GM11168 (cell line): ENCODE data around the gene FAM50A.

Source experiments
- in situ Hi-C: fragments of 300-500 bp; cut with MboI; formaldehyde crosslinking; loops from one replicate; pipeline ENCODE4 v1.12.0; 2022; ENCODE audit warnings: low sequenced_read_pairs; ENCODE audit not compliant: unreplicated experiment

FAM50A gene

DNA sequence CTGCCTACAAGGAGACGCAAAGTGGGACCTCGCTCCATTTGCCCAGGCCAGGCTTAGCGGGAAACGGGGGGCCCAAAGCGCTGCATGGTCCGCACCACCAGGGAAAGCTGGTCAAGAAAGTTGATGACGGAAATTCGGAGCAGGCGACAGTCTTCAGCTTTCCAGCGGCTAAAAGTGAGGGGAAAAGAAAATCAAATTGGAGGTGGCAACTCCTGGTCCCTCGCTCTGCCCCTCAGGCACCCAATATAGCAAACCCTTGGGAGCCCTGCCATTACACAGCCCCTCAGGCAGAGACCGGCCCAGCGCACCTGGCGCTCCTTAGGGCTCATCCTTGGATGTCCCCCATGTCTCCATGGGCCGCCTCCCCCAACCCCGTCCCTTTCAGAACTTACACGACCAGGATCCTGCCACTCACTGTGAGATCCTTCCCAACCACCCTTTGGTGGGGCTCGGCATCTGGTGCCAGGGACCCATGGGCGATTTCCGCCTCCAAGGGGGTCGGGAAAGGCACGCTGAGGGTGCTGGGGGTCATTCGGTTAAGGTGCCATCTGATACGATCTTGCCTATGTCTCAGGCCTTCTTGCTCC, 34.0 kb downstream of the FAM50A start:
- in situ Hi-C loops, result no loop called here

DNA sequence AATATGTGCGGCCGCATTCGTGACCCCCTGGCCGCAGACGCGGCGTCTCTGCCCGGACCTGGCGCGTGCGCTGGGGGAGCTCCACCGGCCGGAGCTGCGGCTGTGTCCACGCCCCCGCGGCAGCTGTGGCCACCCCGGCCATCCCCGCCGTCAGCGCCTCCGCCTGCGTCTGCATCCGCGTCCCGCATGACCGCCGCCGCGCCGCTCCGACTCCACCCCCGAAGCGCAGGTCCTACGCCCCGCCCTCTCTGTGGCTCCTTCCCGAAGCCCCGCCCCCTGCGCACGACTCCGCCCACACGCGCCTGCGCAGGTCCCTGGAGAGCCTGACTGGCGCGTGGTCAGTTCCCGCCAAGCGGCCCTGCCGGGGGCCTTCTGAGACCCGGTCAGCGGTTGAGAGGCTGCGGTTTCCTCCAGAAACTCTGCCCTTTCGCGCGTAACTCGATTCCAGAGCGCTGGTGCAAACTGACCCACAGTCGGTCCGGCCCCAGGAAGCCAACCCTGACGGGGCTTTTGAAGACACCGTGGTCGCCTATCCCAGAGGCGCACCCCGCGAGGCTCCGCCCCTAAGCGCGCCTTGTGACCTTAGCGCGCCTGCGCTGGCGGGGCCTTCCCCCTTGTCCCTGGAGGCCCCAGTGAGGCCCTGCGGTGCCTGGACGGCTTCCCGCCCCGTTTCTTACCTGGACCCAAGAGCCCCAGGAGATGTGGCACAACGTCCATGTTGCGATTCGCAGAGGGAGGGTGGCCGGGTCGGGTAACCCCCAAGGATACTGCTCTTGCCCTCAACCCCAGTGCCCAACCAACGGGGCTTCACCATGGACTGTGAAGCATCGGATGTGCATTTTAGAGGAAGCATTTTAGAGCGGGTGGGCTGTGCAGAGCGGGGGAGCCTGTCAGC, 35.0 kb downstream of the FAM50A start, which contains the start of gene LAGE3:
Gene LAGE3, minus strand, starts transcription at position 554 of the 895 bp plus-strand sequence. Its CDS starts 366 bp downstream, at position 188.
- in situ Hi-C loops, result no loop called here

DNA sequence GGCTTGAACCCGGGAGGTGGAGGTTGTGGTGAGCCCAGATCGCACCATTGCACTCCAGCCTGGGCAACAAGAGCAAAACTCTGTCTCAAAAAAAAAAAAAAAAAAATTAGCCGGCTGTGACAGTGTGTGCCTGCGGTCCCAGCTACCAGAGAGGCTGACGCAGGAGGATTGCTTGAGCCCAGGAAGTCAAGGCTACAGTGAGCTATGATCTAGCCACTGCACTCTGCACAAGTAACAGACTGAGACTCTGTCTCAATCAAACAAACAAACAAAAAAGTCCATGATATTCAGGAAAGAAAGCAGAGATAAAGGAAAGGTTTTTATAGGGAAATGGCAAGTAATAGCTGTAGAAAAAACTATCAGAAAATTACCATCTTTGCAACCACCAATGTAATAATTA, 37.3 kb downstream of the FAM50A start:
- in situ Hi-C loops, result no loop called here

DNA sequence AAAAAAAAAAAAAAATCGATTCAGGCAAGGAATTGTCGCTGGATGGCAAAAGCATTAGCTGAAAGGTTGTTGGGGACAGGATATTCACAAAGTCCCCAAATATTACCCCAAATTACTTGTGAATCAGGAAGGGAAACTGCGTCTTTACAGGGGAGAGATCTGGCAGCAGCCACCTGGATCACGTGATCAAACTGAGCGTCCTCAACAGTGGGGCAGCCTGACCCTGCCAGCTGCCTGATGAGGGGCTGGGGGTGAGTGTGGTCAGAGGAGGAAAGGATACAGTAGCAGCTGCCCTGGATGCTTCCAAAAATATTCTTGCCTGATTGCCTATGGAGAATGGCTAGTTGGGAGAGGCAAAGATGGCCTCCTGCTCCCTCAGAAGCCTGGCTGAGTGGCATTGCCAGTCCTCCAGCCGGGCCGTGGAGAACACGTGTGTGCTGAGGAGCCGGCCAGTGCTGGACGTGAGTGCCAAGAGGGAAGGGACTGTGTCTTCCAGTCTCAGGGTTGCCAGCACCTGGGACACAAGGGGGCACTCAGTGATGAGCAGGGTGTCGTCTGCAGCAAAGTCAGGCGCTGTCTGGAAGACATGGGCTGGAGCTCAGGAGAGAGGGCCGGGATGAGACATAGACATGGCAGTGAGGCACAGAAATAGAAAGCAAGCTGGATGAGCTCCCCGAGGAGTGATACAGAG, 38.1 kb downstream of the FAM50A start:
- in situ Hi-C loops, result no loop called here

DNA sequence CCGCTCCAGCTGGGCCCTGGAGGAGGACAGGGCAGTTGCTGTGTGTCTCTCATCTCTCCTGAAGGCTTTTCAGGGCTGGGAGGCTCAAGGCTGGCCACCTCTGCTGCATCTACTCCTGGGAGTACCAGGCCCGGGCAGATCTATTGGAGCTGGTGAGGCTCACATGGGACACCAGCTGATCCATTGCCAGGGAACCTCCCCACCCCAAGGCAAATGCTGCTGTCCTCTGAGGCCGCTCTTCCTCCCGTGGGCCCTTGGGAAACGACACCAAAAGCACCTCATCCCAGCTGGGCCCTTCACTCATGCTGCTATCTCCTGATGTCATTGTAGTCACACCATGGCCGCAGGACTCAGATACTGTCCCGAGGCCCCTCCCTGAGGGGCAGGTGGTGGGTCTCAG, 38.8 kb downstream of the FAM50A start:
- in situ Hi-C loops, result no loop called here

DNA sequence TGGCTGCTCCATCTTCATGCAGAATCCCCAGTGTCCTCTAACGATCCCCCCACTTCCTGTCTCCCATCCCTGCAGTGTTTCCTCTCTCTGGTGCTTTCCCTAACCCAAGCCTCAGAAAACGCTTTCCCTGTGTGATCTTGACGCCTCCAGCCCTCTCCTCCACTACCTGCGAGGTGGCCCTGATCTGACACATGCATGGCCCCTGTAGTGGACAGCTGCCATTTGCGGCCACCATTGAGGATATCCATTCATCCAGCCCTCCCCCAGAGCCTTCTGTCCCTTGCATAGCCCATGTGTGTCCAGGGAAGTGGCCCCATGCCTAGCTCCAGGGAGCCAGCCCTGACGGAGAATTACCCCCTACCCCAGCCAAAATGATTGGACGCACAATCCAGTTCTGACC, 39.4 kb downstream of the FAM50A start:
- in situ Hi-C loops, result no loop called here

DNA sequence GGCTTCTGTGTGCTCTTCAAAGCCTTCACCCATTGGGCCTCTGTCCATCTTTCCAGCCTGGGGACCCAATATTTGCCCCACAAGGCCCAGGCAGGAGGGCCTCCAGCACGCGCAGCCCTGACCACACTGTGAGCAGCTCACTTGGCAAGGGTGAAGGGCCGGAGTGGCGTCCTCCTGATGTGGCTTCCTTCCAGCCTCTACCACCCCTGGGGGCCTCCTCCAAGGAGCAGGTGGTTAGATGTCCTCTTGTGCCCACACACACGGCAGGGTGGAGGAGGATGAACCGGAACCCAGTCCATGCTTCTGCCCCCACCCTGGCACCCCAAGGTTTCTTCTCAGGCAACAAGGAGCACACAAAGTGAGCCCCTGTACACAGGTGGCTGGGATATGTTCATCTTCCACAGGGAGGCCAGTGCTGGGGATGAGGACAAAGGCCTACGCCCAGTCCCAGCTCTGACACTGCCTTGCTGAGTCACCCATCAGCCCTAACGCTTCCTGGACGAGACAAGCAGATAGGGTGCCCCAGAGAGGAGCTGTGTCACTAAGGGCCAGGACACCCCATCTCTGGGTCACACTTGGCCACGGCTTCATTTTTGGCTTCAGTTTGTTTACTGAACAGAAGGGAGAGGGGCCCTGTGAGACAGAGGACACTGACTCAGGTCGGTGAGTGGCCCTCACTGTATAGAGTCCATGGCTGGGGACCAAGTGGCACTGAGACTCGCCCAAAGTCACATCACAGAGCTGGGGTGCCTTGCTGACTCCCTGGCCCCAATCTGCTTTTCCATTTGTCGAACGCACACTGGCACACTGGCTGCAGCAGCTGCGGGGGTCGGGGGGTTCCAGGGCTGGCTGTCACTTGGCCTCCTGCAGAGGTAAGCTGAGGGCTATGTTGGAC, 40.6 kb downstream of the FAM50A start:
- in situ Hi-C loops, result no loop called here

DNA sequence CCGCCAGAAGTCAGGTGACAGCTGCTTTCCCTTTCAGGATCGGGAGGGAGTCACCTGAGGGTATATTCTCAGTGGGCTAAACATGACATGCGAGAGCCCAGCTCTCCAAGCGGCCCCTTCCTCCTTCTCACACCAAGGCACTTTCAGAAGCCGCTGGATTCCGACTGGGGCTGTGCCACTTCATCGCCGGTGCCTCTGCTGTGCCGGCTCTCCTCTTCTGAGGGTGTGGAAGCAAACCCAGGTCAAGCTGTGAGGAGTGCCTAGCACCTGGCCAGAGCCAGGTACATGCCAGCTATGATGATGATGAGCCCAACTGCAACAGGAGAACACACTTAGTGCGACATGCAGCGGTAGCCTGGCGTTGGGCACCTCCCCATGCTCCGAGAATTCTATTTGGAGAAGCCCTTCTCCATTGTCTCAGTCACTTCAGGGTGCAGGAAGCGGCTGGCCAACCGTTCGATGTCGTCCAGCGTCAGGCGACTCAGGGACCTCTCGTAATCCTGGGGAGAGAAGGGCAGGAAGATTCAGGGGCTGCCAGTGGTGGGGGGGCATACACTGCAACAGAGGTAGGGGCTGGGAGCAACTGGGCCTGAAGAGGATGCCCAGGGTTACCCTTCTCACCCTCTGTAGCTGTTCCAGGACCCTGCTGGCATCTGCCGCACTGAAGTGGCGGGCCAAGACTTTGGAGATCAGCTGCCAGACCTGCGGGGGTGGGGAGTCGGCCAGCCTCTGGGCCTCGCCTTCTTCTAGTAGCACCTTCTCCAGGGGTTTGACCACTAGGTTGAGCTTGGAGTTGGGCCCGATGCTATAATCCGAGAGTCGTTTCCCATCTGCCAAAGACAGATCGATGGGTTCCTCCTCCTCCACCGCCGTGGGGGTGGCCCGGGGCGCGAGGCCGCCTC, 41.5 kb downstream of the FAM50A start:
- in situ Hi-C loops, result no loop called here

DNA sequence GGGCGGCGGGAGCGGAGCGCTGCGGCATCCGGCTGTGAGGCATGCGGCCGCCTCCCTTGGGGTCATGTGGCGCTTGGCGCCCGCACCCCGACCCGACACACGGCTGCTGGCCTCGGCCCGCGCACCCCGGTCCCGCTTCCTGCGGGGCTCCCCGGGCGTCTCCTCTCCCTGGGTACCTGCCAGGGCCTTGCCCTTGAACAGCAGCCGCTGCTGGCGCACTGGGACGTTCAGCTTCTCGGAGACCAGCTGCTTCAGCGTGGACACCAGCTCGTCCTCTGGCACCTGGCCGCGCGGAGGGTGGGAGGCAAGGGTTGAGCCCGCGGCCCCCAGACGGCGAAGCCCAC, 42.1 kb downstream of the FAM50A start:
- in situ Hi-C loops, result no loop called here

DNA sequence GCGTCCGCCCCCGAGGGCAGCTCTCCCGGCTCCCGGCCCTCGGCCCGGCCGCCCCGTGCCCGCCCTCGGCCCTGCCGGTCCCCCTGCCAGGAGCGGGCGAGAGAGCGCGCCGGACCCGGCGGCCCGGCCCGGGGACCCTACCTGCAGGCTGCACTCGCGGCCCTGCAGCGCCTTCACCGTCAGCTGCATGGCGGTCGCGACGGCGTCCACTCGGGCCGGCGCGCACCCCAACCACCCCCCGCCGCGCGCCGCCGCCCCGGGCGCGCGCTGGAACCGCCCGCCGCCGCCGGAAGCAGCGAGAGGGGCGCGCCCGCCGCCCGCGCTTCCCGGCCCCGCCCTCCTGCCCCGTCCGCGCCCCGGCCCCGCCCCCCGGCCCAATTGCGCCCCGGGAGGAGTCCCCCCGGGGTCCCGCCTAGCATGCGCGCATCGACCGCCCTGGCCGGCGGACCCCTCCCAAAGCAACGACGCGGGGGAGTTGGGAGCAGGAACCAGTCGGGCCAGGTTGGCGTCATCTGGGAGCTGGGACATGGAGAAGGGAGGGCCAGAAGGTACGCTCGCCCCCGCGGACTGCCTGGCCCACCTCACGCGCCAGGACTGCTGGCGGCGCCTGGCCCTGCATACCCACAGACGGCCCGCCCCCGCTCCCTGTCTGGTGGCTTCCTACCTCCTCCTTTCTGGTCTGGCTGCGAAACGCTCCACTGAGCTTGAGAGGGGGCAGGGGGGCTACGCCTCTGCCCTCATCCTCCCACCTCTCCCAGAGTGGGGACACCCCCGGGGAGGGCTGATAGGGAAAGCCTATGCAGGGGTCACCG, 42.7 kb downstream of the FAM50A start, which contains the start of gene UBL4A:
Gene UBL4A, minus strand, starts transcription at position 220 of the 812 bp plus-strand sequence. Its CDS starts 31 bp downstream, at position 189.
- in situ Hi-C loops, result no loop called here

DNA sequence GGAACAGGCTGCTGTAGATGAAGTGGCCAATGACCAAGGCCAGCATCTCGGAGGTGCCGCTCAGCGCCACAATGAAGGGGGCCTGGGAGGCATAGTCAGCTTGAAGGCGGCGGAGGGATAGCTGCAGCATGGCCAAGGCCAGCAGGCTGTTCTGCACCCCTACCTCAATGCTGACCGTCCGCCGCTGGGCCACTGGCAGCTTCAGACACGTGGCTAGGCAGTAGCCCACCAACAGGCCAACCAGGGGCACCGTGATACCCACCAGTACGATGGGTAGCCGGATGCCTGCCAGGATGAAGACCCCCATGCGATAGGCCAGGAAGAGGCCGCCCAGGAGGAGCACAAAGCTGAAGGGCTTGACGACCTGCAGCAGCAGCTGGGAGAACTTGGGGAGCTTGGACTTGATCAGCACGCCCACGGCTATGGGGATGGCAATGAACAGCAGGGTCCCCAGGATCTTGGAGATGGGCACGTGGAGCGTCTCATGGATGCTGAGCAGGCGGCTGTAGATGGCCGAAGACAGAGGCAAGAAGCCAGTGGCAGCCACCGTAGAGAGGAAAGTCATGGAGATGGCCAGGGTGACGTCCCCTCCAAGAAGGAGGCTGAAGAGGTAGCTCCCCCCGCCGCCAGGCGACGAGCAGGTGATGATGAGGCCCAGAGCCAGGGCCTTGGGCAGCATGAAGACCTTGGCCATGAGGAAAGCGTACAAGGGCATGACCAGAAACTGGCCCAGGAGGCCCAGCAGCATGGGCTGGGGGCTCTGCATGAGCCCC, 43.8 kb downstream of the FAM50A start:
- in situ Hi-C loops, result no loop called here

DNA sequence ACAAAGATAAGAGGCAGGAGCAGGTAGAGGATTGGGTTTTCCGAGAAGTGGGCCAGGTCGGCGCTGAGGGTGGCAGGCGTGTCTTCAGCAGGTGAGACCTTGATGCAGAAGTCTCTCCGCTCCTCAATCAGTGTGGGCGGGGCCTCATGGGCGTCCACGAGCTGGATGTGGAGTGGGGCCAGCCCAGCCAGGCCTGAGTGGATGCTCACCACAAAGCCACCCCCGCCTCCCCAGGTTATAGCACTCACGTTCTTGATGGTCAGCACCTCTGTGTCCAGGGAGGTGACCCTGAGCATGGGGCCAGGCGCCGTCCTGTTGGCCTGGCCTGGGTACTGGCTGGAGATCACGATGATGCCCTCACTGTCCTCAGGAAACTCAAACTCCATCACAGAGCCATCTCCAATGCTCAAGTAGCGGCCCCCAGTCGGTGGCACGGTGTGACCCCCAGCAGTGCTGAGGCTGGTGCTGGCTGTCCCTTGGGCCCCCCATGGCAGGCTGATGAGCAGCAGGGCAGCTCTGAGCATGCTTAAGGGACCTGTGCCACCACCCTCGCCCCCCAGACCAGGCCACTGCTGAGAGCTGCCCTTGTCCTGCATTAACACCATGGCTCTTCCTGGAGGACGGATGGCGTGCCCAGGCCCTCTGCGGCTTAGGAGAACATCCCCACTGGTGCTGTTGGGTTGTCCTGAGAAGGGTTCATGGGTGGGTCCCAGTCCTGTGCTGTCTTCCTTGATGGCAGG, 44.6 kb downstream of the FAM50A start:
- in situ Hi-C loops, result no loop called here

DNA sequence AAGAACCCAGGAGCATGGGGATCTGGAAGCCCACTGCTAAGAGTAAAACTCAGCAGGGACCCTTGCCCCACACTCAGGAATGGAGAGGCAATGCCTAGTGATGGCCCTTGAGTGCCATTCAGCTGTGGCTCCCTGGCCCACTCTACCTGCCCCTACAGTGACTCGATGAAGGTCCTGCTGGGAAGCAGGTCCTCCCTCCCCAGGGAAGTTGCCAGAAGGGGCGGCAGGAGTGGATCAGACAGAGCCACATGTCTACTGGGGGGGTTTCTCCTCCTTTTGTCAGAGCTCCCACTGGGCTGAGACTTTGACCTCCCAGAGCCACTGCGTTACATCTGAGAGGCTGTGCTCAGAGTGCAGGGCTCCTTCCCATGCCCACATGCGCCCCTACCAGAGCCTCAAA, 45.2 kb downstream of the FAM50A start:
- in situ Hi-C loops, result no loop called here

DNA sequence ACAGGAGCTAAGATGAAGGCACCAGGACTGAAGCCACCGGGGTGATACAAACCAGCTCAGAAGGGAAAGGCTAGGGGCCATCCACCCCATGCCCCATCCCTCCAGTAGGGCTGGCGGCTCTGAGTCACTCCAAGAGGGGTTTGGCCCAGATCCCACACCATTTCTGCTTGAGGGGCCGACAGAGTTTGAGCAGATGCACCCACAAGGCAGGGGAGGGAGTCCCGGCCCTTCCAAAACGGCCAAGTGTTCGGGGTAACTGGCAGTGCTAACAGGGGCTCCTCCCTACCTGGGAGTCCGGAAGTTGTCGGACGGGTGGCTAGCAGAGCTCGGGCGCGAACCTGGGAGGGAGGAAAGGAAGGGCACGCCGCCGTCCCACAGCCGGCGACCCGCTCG, 46.1 kb downstream of the FAM50A start:
- in situ Hi-C loops, result no loop called here

DNA sequence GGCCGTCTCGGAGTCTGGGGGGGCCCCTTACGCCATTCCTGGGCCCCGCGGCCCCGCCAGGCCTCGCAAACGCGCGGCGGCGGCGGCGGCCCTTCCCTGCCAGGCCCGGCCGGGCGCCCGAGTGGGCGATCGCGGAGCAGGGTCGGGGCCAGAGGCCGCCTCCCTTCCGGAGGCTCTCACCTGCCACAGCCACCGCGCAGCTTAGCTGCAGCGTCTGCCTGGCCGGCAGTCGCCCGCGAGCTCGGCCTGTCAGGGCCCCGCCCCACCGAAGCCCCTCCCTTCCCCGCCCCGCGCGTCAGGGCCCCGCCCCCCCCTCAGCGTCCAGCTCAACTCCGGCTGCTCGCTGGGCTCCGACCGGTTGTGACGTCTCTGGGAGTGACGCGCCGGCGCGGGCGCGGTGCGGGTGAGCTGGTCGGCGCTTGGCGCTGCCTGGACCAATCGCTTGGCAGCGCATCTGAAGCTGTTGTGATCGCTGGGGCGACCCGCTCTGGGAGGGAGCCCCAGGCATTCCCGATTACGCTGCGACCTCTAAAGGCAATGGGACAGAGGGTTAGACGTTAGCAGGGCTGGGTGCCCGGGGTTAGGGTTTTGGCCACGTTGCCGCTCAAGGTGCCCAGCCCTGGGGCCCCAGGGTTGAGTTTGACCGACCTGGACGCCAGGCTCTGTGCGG, 46.6 kb downstream of the FAM50A start, which contains the start of gene SLC10A3:
Gene SLC10A3, minus strand, starts transcription at position 216 of the 670 bp plus-strand sequence. CDS start 1,689 bp downstream, outside the sequence.
- in situ Hi-C loops, result no loop called here

DNA sequence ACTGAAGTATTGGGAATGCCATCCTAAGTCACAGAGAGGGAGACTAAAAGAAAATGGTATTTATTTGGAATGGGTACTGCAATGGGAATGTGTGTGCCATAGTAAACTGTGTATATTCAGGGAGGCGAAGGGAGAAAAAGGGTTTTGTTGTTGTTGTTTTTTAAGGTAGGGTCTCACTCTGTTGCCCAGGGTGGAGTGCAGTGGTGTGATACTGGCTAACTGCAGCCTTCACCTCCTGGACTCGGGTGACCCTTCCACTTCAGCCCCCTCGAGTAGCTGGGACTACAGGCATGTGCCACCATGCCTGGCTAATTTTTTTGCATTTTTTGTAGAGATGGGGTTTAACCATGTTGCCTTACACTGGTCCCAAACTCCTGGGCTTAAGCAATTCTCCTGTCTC, 50.8 kb downstream of the FAM50A start:
- in situ Hi-C loops, result no loop called here
